HEK293T (cell line): Measurements from ENCODE around the gene TNS3.

ENCODE experiments used
- CTCF ChIA-PET: fragments of 350-600 bp; formaldehyde crosslinking; extraction: SDS; loops from one replicate; lab custom pipeline; 2021; ENCODE audit warnings: antibody characterized with exemption, inconsistent platforms; lab: Yijun Ruan, JAX
- POLR2A ChIA-PET: fragments of 350-600 bp; formaldehyde crosslinking; extraction: SDS; loops from one replicate; lab custom pipeline; 2020; ENCODE audit warnings: antibody characterized with exemption, inconsistent platforms; lab: Yijun Ruan, JAX
- DNase-seq: peaks from one replicate; pipeline ENCODE4 v3.0.0; 2012; ENCODE audit warnings: mixed read lengths; ENCODE audit errors: extremely low spot score
- ARNT ChIP-seq: fragments of 450-650 bp; IDR thresholded peaks from 2 replicates; pipeline ENCODE4 v1.6.1; 2017; ENCODE audit warnings: mild to moderate bottlenecking
- BHLHE40 ChIP-seq: fragments of 450-650 bp; IDR thresholded peaks from 2 replicates; pipeline ENCODE4 v1.6.1; 2016; ENCODE audit warnings: mild to moderate bottlenecking, moderate library complexity, borderline replicate concordance
- CTBP1 ChIP-seq: fragments of 450-650 bp; IDR thresholded peaks from 2 replicates; pipeline ENCODE4 v1.6.1; 2016; ENCODE audit warnings: borderline replicate concordance
- ELF4 ChIP-seq: fragments of 450-650 bp; IDR thresholded peaks from 2 replicates; pipeline ENCODE4 v1.6.1; 2017; ENCODE audit warnings: antibody characterized with exemption
- FOXA1 ChIP-seq: fragments of 450-650 bp; IDR thresholded peaks from 2 replicates; pipeline ENCODE4 v1.6.1; 2016; ENCODE audit warnings: mild to moderate bottlenecking
- FOXK2 ChIP-seq: fragments of 450-650 bp; IDR thresholded peaks from 2 replicates; pipeline ENCODE4 v1.6.1; 2016; ENCODE audit warnings: mild to moderate bottlenecking
- FOXM1 ChIP-seq: fragments of 450-650 bp; IDR thresholded peaks from 2 replicates; pipeline ENCODE4 v1.6.1; 2017; ENCODE audit warnings: mild to moderate bottlenecking, borderline replicate concordance
- HDGF ChIP-seq: fragments of 450-650 bp; IDR thresholded peaks from 2 replicates; pipeline ENCODE4 v1.6.1; 2017; ENCODE audit warnings: antibody characterized with exemption, borderline replicate concordance
- L3MBTL2 ChIP-seq: fragments of 450-650 bp; conservative IDR thresholded peaks from 2 replicates; pipeline ENCODE4 v1.6.1; 2016; ENCODE audit warnings: mild to moderate bottlenecking
- LEF1 ChIP-seq: fragments of 450-650 bp; IDR thresholded peaks from 2 replicates; pipeline ENCODE4 v1.6.1; 2017; ENCODE audit warnings: mild to moderate bottlenecking, borderline replicate concordance
- NFRKB ChIP-seq: fragments of 450-650 bp; IDR thresholded peaks from 2 replicates; pipeline ENCODE4 v1.6.1; 2016; ENCODE audit warnings: mild to moderate bottlenecking, moderate library complexity
- PKNOX1 ChIP-seq: fragments of 450-650 bp; IDR thresholded peaks from 2 replicates; pipeline ENCODE4 v1.6.1; 2016
- SP1 ChIP-seq: fragments of 450-650 bp; IDR thresholded peaks from 2 replicates; pipeline ENCODE4 v1.6.1; 2017
- SUZ12 ChIP-seq: fragments of 450-650 bp; IDR thresholded peaks from 2 replicates; pipeline ENCODE4 v1.6.1; 2016; ENCODE audit warnings: mild to moderate bottlenecking
- TARDBP ChIP-seq: fragments of 450-650 bp; IDR thresholded peaks from 2 replicates; pipeline ENCODE4 v1.6.1; 2016
- ZNF384 ChIP-seq: fragments of 450-650 bp; IDR thresholded peaks from 2 replicates; pipeline ENCODE4 v1.6.1; 2016

Gene TNS3

GRCh38 chr7:47438411-47439029 lies 143.4 kb downstream of the TNS3 start:
- CTCF ChIA-PET: no interaction called here
- no peak for TF ChIP-seq NFRKB
- TF ChIP-seq CTBP1: no peak
- no peak for TF ChIP-seq LEF1
- no peak for TF ChIP-seq PKNOX1
- no peak for TF ChIP-seq FOXM1
- TF ChIP-seq BHLHE40: no peak
- no peak for TF ChIP-seq ARNT
- TF ChIP-seq L3MBTL2: no peak
- TF ChIP-seq FOXK2: no peak
- no peak for TF ChIP-seq TARDBP
- TF ChIP-seq ZNF384: no peak
- TF ChIP-seq FOXA1: no peak

GRCh38 chr7:47435889-47436312 lies 146.0 kb downstream of the TNS3 start:
- POLR2A ChIA-PET: no interaction called here
- TF ChIP-seq BHLHE40 (no peak), PKNOX1 (no peak), FOXM1 (no peak), SUZ12 (no peak), L3MBTL2 (no peak), TARDBP (no peak), FOXA1 (no peak), SP1 (no peak), ELF4 (no peak), CTBP1 (no peak), FOXK2 (no peak), ARNT (no peak), LEF1 (no peak), HDGF (no peak)
- DNase-seq: peak; percentile 67
- CTCF ChIA-PET: interaction anchor here (0.7 to 1.5 kb wide), 5 partner anchors 9 to 170 kb away, joined by 3 to 9 read pairs (median 3); no protein-coding TSS in a partner anchor

More at GRCh38 chr7:47438411-47439029, 143.4 kb downstream of the TNS3 start:
- POLR2A ChIA-PET: no interaction called here
- DNase-seq: no peak

DNA sequence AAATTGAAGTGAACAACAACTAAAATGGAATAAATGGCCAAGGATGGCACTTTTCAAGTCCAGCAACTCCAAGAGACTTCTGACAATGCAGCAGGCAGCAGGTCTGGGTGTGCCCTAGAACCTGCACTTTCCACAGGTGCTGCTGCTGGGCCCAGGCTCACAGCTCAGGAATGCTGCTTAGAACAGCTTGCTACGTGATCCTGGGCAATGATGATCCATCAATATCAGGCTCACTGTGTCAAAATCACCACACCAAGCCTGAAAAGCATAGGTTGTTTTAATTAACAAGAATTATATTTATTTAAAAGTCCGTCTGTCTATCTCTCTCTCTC lies 148.4 kb downstream of the TNS3 start:
- ChIA-PET POLR2A (no interaction called here), CTCF (no interaction called here)
- no peak for DNase-seq
- TF ChIP-seq CTBP1 (no peak), ELF4 (no peak), LEF1 (no peak), BHLHE40 (no peak), ZNF384 (no peak), PKNOX1 (no peak), NFRKB (no peak), FOXK2 (no peak), L3MBTL2 (no peak), TARDBP (no peak), SP1 (no peak), HDGF (no peak), FOXA1 (no peak), SUZ12 (no peak), ARNT (no peak)

DNA sequence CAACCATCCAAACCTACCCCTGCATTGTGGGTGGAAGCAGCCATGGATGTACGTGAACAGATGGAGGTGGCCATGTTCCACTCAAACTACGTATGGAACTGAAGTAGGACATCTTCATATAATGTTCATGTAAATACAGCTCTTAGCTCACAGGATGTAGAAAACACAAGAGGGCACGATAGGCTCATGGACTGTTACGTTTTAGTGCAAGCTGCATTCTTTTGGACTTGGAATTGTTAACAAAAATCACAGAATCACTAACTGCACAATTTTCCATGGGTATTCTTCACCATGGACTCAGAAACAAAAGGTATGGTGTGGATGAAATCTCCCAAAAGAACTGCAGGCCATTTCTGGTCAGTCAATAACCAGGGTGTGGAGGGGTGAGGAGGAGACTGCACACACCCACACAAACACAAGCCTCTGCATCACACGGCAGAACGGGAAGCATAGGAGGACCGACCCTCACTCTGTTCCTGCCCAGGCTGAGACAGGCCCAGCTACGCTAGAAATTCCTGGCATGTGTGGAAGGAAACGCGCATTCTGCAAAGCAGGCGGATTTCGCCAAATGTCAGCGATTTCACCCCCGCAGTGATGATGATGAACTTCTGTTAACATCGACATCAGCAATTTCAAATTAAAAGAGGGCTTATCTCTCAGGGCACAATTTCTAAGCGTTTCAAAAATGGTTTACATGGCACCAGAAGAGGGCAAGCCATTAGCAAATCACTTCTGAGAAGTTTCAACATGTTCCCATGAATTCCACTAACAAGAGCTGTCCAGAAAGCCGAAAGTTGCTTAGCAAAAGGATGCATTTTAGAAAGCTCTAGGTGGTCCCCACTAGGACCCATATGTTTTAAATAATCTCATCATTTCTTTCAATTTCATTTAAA lies 149.0 kb downstream of the TNS3 start:
- ChIA-PET POLR2A (no interaction called here), CTCF (interaction anchor here (0.7 to 1.3 kb wide), 2 partner anchors 21 to 167 kb away, joined by 4 to 5 read pairs; no protein-coding TSS in a partner anchor)
- DNase-seq: no peak
- TF ChIP-seq TARDBP: no peak
- TF ChIP-seq BHLHE40: no peak
- TF ChIP-seq ZNF384: no peak
- TF ChIP-seq LEF1: no peak
- no peak for TF ChIP-seq ARNT

- POLR2A ChIA-PET: no interaction called here
Measured at GRCh38 chr7:47430422-47430821, 151.5 kb downstream of the TNS3 start.

More at GRCh38 chr7:47430422-47430821, 151.5 kb downstream of the TNS3 start:
- DNase-seq: no peak
- TF ChIP-seq FOXK2: no peak
- TF ChIP-seq ZNF384: no peak
- no peak for TF ChIP-seq SP1
- TF ChIP-seq ARNT: no peak
- TF ChIP-seq FOXM1: no peak
- no peak for TF ChIP-seq BHLHE40
- TF ChIP-seq CTBP1: no peak
- no peak for TF ChIP-seq TARDBP
- no peak for TF ChIP-seq FOXA1
- TF ChIP-seq HDGF: no peak
- no peak for TF ChIP-seq L3MBTL2
- no peak for TF ChIP-seq SUZ12
- TF ChIP-seq ELF4: no peak
- no peak for TF ChIP-seq LEF1
- no peak for TF ChIP-seq NFRKB
- no peak for TF ChIP-seq PKNOX1
- CTCF ChIA-PET: no interaction called here
